HCT116 (cell line): ENCODE measurements around the gene AP3B1. TPM values are rescaled to one million over a fixed set of nuclear protein-coding genes. Genes with fewer than 3 reads are reported as not detected.

Experiments used
- ATAC-seq: fragments of 200-7000 bp; cut with Tn5 transposase; 2 replicates; pipeline ENCODE4 v1.9.1; 2020; ENCODE audit warnings: mild to moderate bottlenecking, moderate library complexity
- BruUV-seq: library from RNA; stranded (reverse); fragments of 400-500 nt; replicated peaks from 2 replicates; lab custom pipeline; 2021; lab: Mats Ljungman, UMichigan
- CTCF ChIA-PET: fragments of 300-600 bp; sonication (Branson Sonifier 250); formaldehyde crosslinking; loops from one replicate; lab custom pipeline; 2021; ENCODE audit warnings: antibody characterized with exemption; lab: Charles Lee
- POLR2A ChIA-PET: fragments of 300-600, 350-600 bp; sonication (Branson Sonifier 250); formaldehyde crosslinking; loops from one replicate; lab custom pipeline; 2021; ENCODE audit warnings: antibody characterized with exemption; lab: Charles Lee
- RAD21 ChIA-PET, 2 experiments: fragments of 300-600 bp; sonication (Branson Sonifier 250); formaldehyde crosslinking; loops; one replicate each; lab custom pipeline; 2023; ENCODE audit warnings: low total read pairs in 2 of 2; ENCODE audit not compliant: uncharacterized antibody in 2 of 2, unreplicated experiment in 2 of 2, low non-redundant PET in 1 of 2; lab: Charles Lee
- DNase-seq: peaks from one replicate; pipeline ENCODE4 v3.0.0-alpha.2; 2010; ENCODE audit warnings: low read depth, low spot score
- H2AFZ ChIP-seq: fragments of 200-600 bp; shearing (Covaris generic), sonication (generic); 2 replicates; pipeline ENCODE4 v1.6.1; 2017; ENCODE audit warnings: low read depth, mixed run types, mixed read lengths, antibody characterized with exemption, low read length; ENCODE audit not compliant: poor library complexity, severe bottlenecking
- H3K27ac ChIP-seq: 2 replicates; pipeline ENCODE4 v1.5.1; 2012; ENCODE audit warnings: low read depth, low read length
- H3K27me3 ChIP-seq: fragments of 200-600 bp; sonication (generic); 2 replicates; pipeline ENCODE4 v1.6.1; 2016; ENCODE audit warnings: mixed run types, low read length, mixed read lengths; ENCODE audit not compliant: insufficient read depth
- H3K36me3 ChIP-seq, 2 experiments: fragments of 200-500 bp in 1 of 2; fragments of 200-600 bp in 1 of 2; sonication (Bioruptor generic) in 1 of 2; sonication (generic) in 1 of 2; 2 replicates each; pipeline versions ENCODE4 v1.5.1 to v1.6.1; 2014 to 2016; ENCODE audit warnings: low read length in 2 of 2, inconsistent platforms in 1 of 2, mixed read lengths in 1 of 2, mixed run types in 1 of 2; ENCODE audit not compliant: insufficient read depth in 2 of 2, control insufficient read depth in 1 of 2
- H3K4me1 ChIP-seq, 2 experiments: fragments of 200-600 bp in 1 of 2; sonication (generic) in 1 of 2; 2 replicates each; pipeline versions ENCODE4 v1.5.1 to v1.6.1; 2012 to 2017; ENCODE audit warnings: low read length in 2 of 2, inconsistent platforms in 1 of 2, mild to moderate bottlenecking in 1 of 2, mixed read lengths in 1 of 2, mixed run types in 1 of 2, moderate library complexity in 1 of 2; ENCODE audit not compliant: insufficient read depth in 2 of 2, control insufficient read depth in 1 of 2
- H3K4me2 ChIP-seq: fragments of 200-600 bp; sonication (generic); 2 replicates; pipeline ENCODE4 v1.6.1; 2017; ENCODE audit warnings: mixed run types, low read length, mixed read lengths
- H3K4me3 ChIP-seq, 2 experiments: fragments of 200-600 bp in 1 of 2; sonication (generic) in 1 of 2; replicated peaks in 1 of 2; 2 replicates each; pipeline ENCODE4 v1.5.1; 2011 to 2016; ENCODE audit warnings: low read length in 2 of 2, control low read depth in 1 of 2, low read depth in 1 of 2, mild to moderate bottlenecking in 1 of 2, mixed read lengths in 1 of 2, mixed run types in 1 of 2
- H3K79me2 ChIP-seq: fragments of 200-600 bp; sonication (generic); 2 replicates; pipeline ENCODE4 v1.6.1; 2017; ENCODE audit warnings: mild to moderate bottlenecking, mixed run types, low read length, moderate library complexity, mixed read lengths; ENCODE audit not compliant: insufficient read depth
- H3K9ac ChIP-seq: fragments of 200-600 bp; sonication (generic); 2 replicates; pipeline ENCODE4 v1.6.1; 2016; ENCODE audit warnings: low read length, mixed read lengths
- H3K9me2 ChIP-seq: fragments of 200-600 bp; sonication (generic), shearing (Covaris generic); 2 replicates; pipeline ENCODE4 v1.6.1; 2017; ENCODE audit warnings: mixed run types, mild to moderate bottlenecking, moderate library complexity; ENCODE audit not compliant: insufficient read depth
- H3K9me3 ChIP-seq, 2 experiments: fragments of 200-500 bp in 1 of 2; fragments of 200-600 bp in 1 of 2; sonication (Bioruptor generic) in 1 of 2; sonication (generic) in 1 of 2; 2 replicates each; pipeline ENCODE4 v1.6.1; 2014 to 2017; ENCODE audit warnings: low read length in 2 of 2, mixed read lengths in 2 of 2, inconsistent platforms in 1 of 2, low read depth in 1 of 2, mild to moderate bottlenecking in 1 of 2, mixed run types in 1 of 2, moderate library complexity in 1 of 2; ENCODE audit not compliant: control insufficient read depth in 1 of 2, insufficient read depth in 1 of 2
- H4K20me1 ChIP-seq: fragments of 200-600 bp; sonication (generic), shearing (Covaris generic); 2 replicates; pipeline ENCODE4 v1.6.1; 2017; ENCODE audit warnings: mixed run types, mild to moderate bottlenecking, moderate library complexity; ENCODE audit not compliant: insufficient read depth
- CBX3 ChIP-seq: IDR thresholded peaks from 2 replicates; pipeline ENCODE4 v1.6.1; 2012; ENCODE audit warnings: low read depth
- CEBPB ChIP-seq: IDR thresholded peaks from 2 replicates; pipeline ENCODE4 v1.6.1; 2012; ENCODE audit warnings: low read depth
- ELF1 ChIP-seq: IDR thresholded peaks from 2 replicates; pipeline ENCODE4 v1.6.1; 2012; ENCODE audit warnings: low read depth, borderline replicate concordance
- EZH2 ChIP-seq: fragments of 200-600 bp; sonication (generic); IDR thresholded peaks from 2 replicates; pipeline ENCODE4 v1.6.1; 2017; ENCODE audit warnings: antibody characterized with exemption, mixed run types
- EZH2phosphoT487 ChIP-seq: fragments of 200-600 bp; IDR thresholded peaks from 2 replicates; pipeline ENCODE4 v1.6.1; 2018; ENCODE audit warnings: antibody characterized with exemption, borderline replicate concordance
- FOSL1 ChIP-seq: IDR thresholded peaks from 2 replicates; pipeline ENCODE4 v1.6.1; 2012; ENCODE audit warnings: low read depth
- JUND ChIP-seq: IDR thresholded peaks from 2 replicates; pipeline ENCODE4 v1.6.1; 2012
- POLR2A ChIP-seq: IDR thresholded peaks from 2 replicates; pipeline ENCODE4 v1.7.0; 2011; ENCODE audit warnings: borderline replicate concordance; ENCODE audit not compliant: insufficient read depth, insufficient read length; ENCODE audit errors: extremely low read depth
- POLR2AphosphoS5 ChIP-seq: IDR thresholded peaks from 2 replicates; pipeline ENCODE4 v1.6.1; 2011; ENCODE audit warnings: mild to moderate bottlenecking, low read depth, low read length, moderate library complexity
- RAD21 ChIP-seq: IDR thresholded peaks from 2 replicates; pipeline ENCODE4 v1.6.1; 2012; ENCODE audit warnings: low read depth, mild to moderate bottlenecking
- SIN3A ChIP-seq: IDR thresholded peaks from 2 replicates; pipeline ENCODE4 v1.6.1; 2012; ENCODE audit warnings: low read depth
- SRF ChIP-seq: IDR thresholded peaks from 2 replicates; pipeline ENCODE4 v1.6.1; 2012; ENCODE audit warnings: low read depth
- ZFX ChIP-seq: fragments of 450-650 bp; IDR thresholded peaks from 2 replicates; pipeline ENCODE4 v1.6.1; 2017
- ZNF274 ChIP-seq: fragments of 200-500 bp; sonication (Bioruptor generic); IDR thresholded peaks from 2 replicates; pipeline ENCODE4 v1.6.1; 2014; ENCODE audit warnings: mild to moderate bottlenecking, low read depth, low read length, inconsistent platforms
- intact Hi-C: fragments of 100-400 bp; cut with micrococcal nuclease; formaldehyde crosslinking; loops from 2 replicates; pipeline ENCODE4 v1.10.0; 2022
- total RNA-seq: library from RNA; stranded (reverse); gene quantifications from one replicate; pipeline ENCODE4 v1.2.1, GENCODE V29; 2021; ENCODE audit not compliant: unreplicated experiment
- TF ChIP-seq, protein P1 (sequence below), 3 experiments: fragments of 200-600 bp in 1 of 3; sonication (generic) in 1 of 3; IDR thresholded peaks in 2 of 3; conservative IDR thresholded peaks in 1 of 3; 2 replicates each; pipeline ENCODE4 v1.5.1; 2012 to 2017; ENCODE audit warnings: low read depth in 2 of 3, low read length in 2 of 3, antibody characterized with exemption in 1 of 3, borderline replicate concordance in 1 of 3, control low read depth in 1 of 3, mild to moderate bottlenecking in 1 of 3, mixed read lengths in 1 of 3, mixed run types in 1 of 3, moderate library complexity in 1 of 3; ENCODE audit not compliant: insufficient read depth in 1 of 3
- TF ChIP-seq, protein P2 (sequence below): IDR thresholded peaks from 2 replicates; pipeline ENCODE4 v1.6.1; 2012
- TF ChIP-seq, protein P3 (sequence below): IDR thresholded peaks from 2 replicates; pipeline ENCODE4 v1.6.1; 2012

Gene AP3B1
- total RNA-seq, 1 experiment from 2014 or later = 54.5 TPM

DNA sequence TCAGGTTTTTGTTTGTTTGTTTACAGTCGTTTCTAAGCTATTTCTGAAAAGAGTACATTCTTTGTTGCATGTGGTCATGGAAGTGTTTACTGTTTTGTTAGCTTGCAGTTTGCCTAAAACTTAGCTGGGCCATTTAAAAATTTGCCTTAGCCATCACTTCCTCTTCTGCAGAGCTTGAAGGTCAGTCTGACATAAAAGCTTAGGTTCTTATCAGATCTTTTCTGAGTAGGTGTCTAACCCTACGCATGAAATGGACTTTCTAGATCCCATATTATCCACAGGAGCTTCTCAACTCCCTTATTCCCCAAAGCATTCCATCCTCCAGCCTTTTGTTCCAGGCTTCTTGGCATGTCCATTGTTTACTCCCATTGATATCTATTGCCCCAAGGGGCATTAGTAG is 90.3 kb downstream of the AP3B1 start:
- no peak for ATAC-seq
- no TSS peak for BruUV-seq
- H2AFZ ChIP-seq = no peak overlapping the region
- no peak overlapping the region for H3K4me2 ChIP-seq
- H3K4me1 ChIP-seq = no peaks in the 10 kb centered on the region
- no peak overlapping the region for H3K4me3 ChIP-seq
- DNase-seq = no peak
- intact Hi-C loops = no loop called here
- no peaks in the 10 kb centered on the region for H3K36me3 ChIP-seq
- no peaks in the 10 kb centered on the region; the same call in 1 of the 2 replicates for H3K79me2 ChIP-seq
- H3K9me2 ChIP-seq = no peaks in the 10 kb centered on the region
- H4K20me1 ChIP-seq = no peaks in the 10 kb centered on the region
- CTCF ChIA-PET = no interaction called here
- no peak overlapping the region for H3K9ac ChIP-seq
- RAD21 ChIA-PET = no interaction called here
- no peak overlapping the region for H3K27ac ChIP-seq
- no peaks in the 10 kb centered on the region for H3K27me3 ChIP-seq
- H3K9me3 ChIP-seq = no peaks in the 10 kb centered on the region
- POLR2A ChIA-PET = no interaction called here
- TF ChIP-seq EZH2 (no peak), SIN3A (no peak), CEBPB (no peak), RAD21 (no peak), ZFX (no peak), EZH2phosphoT487 (no peak), JUND (no peak)
- TF ChIP-seq, protein P1, sequence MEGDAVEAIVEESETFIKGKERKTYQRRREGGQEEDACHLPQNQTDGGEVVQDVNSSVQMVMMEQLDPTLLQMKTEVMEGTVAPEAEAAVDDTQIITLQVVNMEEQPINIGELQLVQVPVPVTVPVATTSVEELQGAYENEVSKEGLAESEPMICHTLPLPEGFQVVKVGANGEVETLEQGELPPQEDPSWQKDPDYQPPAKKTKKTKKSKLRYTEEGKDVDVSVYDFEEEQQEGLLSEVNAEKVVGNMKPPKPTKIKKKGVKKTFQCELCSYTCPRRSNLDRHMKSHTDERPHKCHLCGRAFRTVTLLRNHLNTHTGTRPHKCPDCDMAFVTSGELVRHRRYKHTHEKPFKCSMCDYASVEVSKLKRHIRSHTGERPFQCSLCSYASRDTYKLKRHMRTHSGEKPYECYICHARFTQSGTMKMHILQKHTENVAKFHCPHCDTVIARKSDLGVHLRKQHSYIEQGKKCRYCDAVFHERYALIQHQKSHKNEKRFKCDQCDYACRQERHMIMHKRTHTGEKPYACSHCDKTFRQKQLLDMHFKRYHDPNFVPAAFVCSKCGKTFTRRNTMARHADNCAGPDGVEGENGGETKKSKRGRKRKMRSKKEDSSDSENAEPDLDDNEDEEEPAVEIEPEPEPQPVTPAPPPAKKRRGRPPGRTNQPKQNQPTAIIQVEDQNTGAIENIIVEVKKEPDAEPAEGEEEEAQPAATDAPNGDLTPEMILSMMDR (IDR thresholded peaks at IDR 0.05 in 2 of 3, conservative IDR thresholded peaks at IDR 0.05 in 1 of 3; ENCODE audit: borderline replicate concordance in 1 of 3, insufficient read depth in 1 of 3, low read depth in 2 of 3, low read length in 2 of 3) = no peak
- TF ChIP-seq, protein P2, sequence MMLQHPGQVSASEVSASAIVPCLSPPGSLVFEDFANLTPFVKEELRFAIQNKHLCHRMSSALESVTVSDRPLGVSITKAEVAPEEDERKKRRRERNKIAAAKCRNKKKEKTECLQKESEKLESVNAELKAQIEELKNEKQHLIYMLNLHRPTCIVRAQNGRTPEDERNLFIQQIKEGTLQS = no peak

DNA sequence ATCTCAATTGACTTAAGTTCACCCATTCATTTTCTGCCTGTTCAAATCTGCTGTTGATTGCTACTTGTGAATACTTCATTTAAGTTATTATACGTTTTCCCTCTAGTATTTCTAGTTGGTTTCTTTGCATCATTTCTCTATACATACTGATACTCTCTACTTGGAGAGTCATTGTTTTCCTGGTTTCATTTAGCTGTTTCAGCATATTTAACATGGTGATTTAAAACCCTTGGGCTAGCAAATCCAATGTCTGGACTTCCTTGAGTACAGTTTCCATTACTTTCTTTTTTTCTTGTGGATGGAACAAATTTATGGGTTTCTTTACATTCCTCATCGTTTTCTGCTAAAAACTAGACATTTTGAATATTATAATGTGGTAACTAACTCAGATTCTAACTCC is 90.7 kb downstream of the AP3B1 start:
- H3K9me3 ChIP-seq = no peaks in the 10 kb centered on the region
- RAD21 ChIA-PET = no interaction called here
- no peak overlapping the region for H3K4me3 ChIP-seq
- no peak overlapping the region for H3K9ac ChIP-seq
- ATAC-seq (no peak), DNase-seq (no peak)
- BruUV-seq = no TSS peak
- H3K4me2 ChIP-seq = no peak overlapping the region
- H3K36me3 ChIP-seq = no peaks in the 10 kb centered on the region
- POLR2A ChIA-PET = no interaction called here
- intact Hi-C loops = no loop called here
- H3K27ac ChIP-seq = no peak overlapping the region
- H3K4me1 ChIP-seq = no peaks in the 10 kb centered on the region
- no peaks in the 10 kb centered on the region for H3K27me3 ChIP-seq
- no peaks in the 10 kb centered on the region for H3K79me2 ChIP-seq
- H2AFZ ChIP-seq = no peak overlapping the region
- no peaks in the 10 kb centered on the region for H3K9me2 ChIP-seq
- H4K20me1 ChIP-seq = no peaks in the 10 kb centered on the region
- CTCF ChIA-PET = no interaction called here
- TF ChIP-seq JUND = no peak
- TF ChIP-seq ELF1 = no peak
- TF ChIP-seq SRF = no peak
- TF ChIP-seq FOSL1 = no peak
- no peak for TF ChIP-seq RAD21
- no peak for TF ChIP-seq POLR2A
- TF ChIP-seq CEBPB = no peak
- TF ChIP-seq CBX3 = no peak
- no peak for TF ChIP-seq POLR2AphosphoS5
- TF ChIP-seq, protein P1 (IDR thresholded peaks at IDR 0.05 in 2 of 3, conservative IDR thresholded peaks at IDR 0.05 in 1 of 3; ENCODE audit: borderline replicate concordance in 1 of 3, insufficient read depth in 1 of 3, low read depth in 2 of 3, low read length in 2 of 3) = no peak
- TF ChIP-seq EZH2phosphoT487 = no peak
- TF ChIP-seq, protein P3, sequence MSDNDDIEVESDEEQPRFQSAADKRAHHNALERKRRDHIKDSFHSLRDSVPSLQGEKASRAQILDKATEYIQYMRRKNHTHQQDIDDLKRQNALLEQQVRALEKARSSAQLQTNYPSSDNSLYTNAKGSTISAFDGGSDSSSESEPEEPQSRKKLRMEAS = no peak
- TF ChIP-seq, protein P2 = no peak
- no peak for TF ChIP-seq ZNF274
